ENCODE data around the gene PTEN.

- TF ChIP-seq POLR2A (IDR thresholded peaks at IDR 0.05) (no peak), CTCF (IDR thresholded peaks at IDR 0.05) (peak in 5 of 6 experiments; percentile 36 to 58 (median 42))
Observed at GRCh38 chr10:87860156-87860795, 3.1 kb upstream of the PTEN start.

Measured in adrenal gland (tissue), 5 donors.